Mesendoderm (in vitro differentiated cells): ENCODE data around the gene PREX1.
"Not testable (repeated sequence)": the region's sequence is repeated elsewhere in the genome, so short reads cannot be mapped to it uniquely, and the experiment has no call there.

Experiments
- DNase-seq: peaks from one replicate; pipeline ENCODE4 v3.0.0; 2013
- H2AK5ac ChIP-seq: 2 replicates; pipeline ENCODE4 v1.6.1; 2013; ENCODE audit warnings: low read length, inconsistent platforms
- H2BK120ac ChIP-seq: 2 replicates; pipeline ENCODE4 v1.6.1; 2013; ENCODE audit warnings: low read depth, mild to moderate bottlenecking, low read length, moderate library complexity, mixed read lengths
- H2BK15ac ChIP-seq: replicated peaks from 2 replicates; pipeline ENCODE4 v1.6.1; 2013; ENCODE audit warnings: low read depth, mild to moderate bottlenecking, moderate library complexity
- H2BK5ac ChIP-seq: 2 replicates; pipeline ENCODE4 v1.6.1; 2013; ENCODE audit warnings: low read length, inconsistent platforms
- H3K18ac ChIP-seq: 2 replicates; pipeline ENCODE4 v1.6.1; 2013; ENCODE audit warnings: mild to moderate bottlenecking, low read length, mixed read lengths
- H3K23ac ChIP-seq: one replicate; pipeline ENCODE4 v1.6.1; 2013; ENCODE audit warnings: low read length
- H3K27ac ChIP-seq: 2 replicates; pipeline ENCODE4 v1.5.1; 2013; ENCODE audit warnings: low read depth, mild to moderate bottlenecking, inconsistent platforms, low read length, moderate library complexity
- H3K27me3 ChIP-seq: 2 replicates; pipeline ENCODE4 v1.6.1; 2013; ENCODE audit warnings: low read length, control low read depth, mild to moderate bottlenecking, inconsistent platforms; ENCODE audit not compliant: insufficient read depth, poor library complexity
- H3K36me3 ChIP-seq: 2 replicates; pipeline ENCODE4 v1.6.1; 2013; ENCODE audit warnings: low read length, inconsistent platforms; ENCODE audit not compliant: control insufficient read depth, insufficient read depth
- H3K4ac ChIP-seq: one replicate; pipeline ENCODE4 v1.6.1; 2013; ENCODE audit warnings: low read depth, mild to moderate bottlenecking, low read length, moderate library complexity
- H3K4me1 ChIP-seq: 2 replicates; pipeline ENCODE4 v1.6.1; 2013; ENCODE audit warnings: low read depth, low read length, inconsistent platforms; ENCODE audit not compliant: control insufficient read depth
- H3K4me2 ChIP-seq: 2 replicates; pipeline ENCODE4 v1.6.1; 2013; ENCODE audit warnings: low read length
- H3K4me3 ChIP-seq: 2 replicates; pipeline ENCODE4 v1.5.1; 2013; ENCODE audit warnings: mild to moderate bottlenecking, low read length
- H3K56ac ChIP-seq: one replicate; pipeline ENCODE4 v1.6.1; 2013; ENCODE audit warnings: low read length
- H3K79me1 ChIP-seq: 2 replicates; pipeline ENCODE4 v1.6.1; 2013; ENCODE audit warnings: low read length, inconsistent platforms
- H3K79me2 ChIP-seq: 2 replicates; pipeline ENCODE4 v1.6.1; 2013; ENCODE audit warnings: mild to moderate bottlenecking, low read length; ENCODE audit not compliant: control insufficient read depth, insufficient read depth
- H3K9ac ChIP-seq: 2 replicates; pipeline ENCODE4 v1.6.1; 2013; ENCODE audit warnings: low read length, inconsistent platforms
- H4K5ac ChIP-seq: one replicate; pipeline ENCODE4 v1.6.1; 2013; ENCODE audit warnings: low read length
- H4K8ac ChIP-seq: one replicate; pipeline ENCODE4 v1.6.1; 2013; ENCODE audit warnings: low read depth, mild to moderate bottlenecking, control low read depth, low read length, moderate library complexity
- WGBS: extraction: QIAGEN DNeasy Blood & Tissue Kit; methylation state at CpG from one replicate; pipeline ENCODE4 v1.1.7; 2013; ENCODE audit warnings: low lambda C conversion rate, missing lambda C conversion rate; ENCODE audit not compliant: insufficient coverage; ENCODE audit errors: extremely low coverage; 5-methylcytosine and 5-hydroxymethylcytosine counted together

PREX1 gene

GRCh38 chr20:48761023-48761785 lies 66.6 kb downstream of the PREX1 start:
- H3K4me2 ChIP-seq, result no peak overlapping the region
- peaks cover 59% of the 10 kb centered on the region for H3K79me1 ChIP-seq
- no CpG with 5 or more reads among the region's 12 CpGs for WGBS
- peaks cover 40% of the 10 kb centered on the region for H3K79me2 ChIP-seq
- no peaks in the 10 kb centered on the region for H3K27me3 ChIP-seq
- no peak overlapping the region for H3K56ac ChIP-seq
- H2AK5ac ChIP-seq, result no peak overlapping the region
- no peak overlapping the region for H3K23ac ChIP-seq
- H4K5ac ChIP-seq, result no peak overlapping the region
- no peak overlapping the region for H2BK15ac ChIP-seq
- peaks cover 3% of the 10 kb centered on the region for H3K4me1 ChIP-seq
- H3K18ac ChIP-seq, result no peak overlapping the region
- no peak overlapping the region for H2BK120ac ChIP-seq
- H3K9ac ChIP-seq, result no peak overlapping the region
- no peak overlapping the region for H3K27ac ChIP-seq
- H4K8ac ChIP-seq, result no peak overlapping the region
- no peak overlapping the region for H3K4me3 ChIP-seq
- no peak for DNase-seq
- H3K36me3 ChIP-seq, result no peaks in the 10 kb centered on the region
- H3K4ac ChIP-seq, result no peak overlapping the region
- H2BK5ac ChIP-seq, result no peak overlapping the region

GRCh38 chr20:48760403-48760983 lies 67.3 kb downstream of the PREX1 start:
- Histone ChIP-seq H4K5ac (no peak overlapping the region), H3K79me2 (peaks cover 38% of the 10 kb centered on the region), H3K79me1 (peaks cover 57% of the 10 kb centered on the region), H3K4ac (no peak overlapping the region), H3K36me3 (no peaks in the 10 kb centered on the region), H3K23ac (no peak overlapping the region), H3K18ac (no peak overlapping the region), H3K27me3 (no peaks in the 10 kb centered on the region), H2BK5ac (no peak overlapping the region), H3K4me2 (no peak overlapping the region), H2AK5ac (no peak overlapping the region), H2BK15ac (no peak overlapping the region), H4K8ac (no peak overlapping the region), H3K9ac (no peak overlapping the region), H3K4me3 (no peak overlapping the region), H2BK120ac (no peak overlapping the region), H3K4me1 (peaks cover 3% of the 10 kb centered on the region), H3K27ac (no peak overlapping the region), H3K56ac (no peak overlapping the region)
- no CpG with 5 or more reads among the region's 8 CpGs for WGBS
- DNase-seq, result no peak

- no peak overlapping the region for H3K18ac ChIP-seq
- H3K23ac ChIP-seq, result no peak overlapping the region
- peaks cover 52% of the 10 kb centered on the region for H3K79me1 ChIP-seq
- H3K4me3 ChIP-seq, result no peak overlapping the region
- no peaks in the 10 kb centered on the region for H3K27me3 ChIP-seq
- H3K79me2 ChIP-seq, result peaks cover 38% of the 10 kb centered on the region
- H2AK5ac ChIP-seq, result no peak overlapping the region
- no peak overlapping the region for H3K9ac ChIP-seq
- no peak overlapping the region for H4K5ac ChIP-seq
- no peak for DNase-seq
- no CpG with 5 or more reads among the region's 7 CpGs for WGBS
- no peak overlapping the region for H4K8ac ChIP-seq
- H3K4ac ChIP-seq, result no peak overlapping the region
- no peak overlapping the region for H3K27ac ChIP-seq
- H3K4me2 ChIP-seq, result no peak overlapping the region
- H2BK5ac ChIP-seq, result no peak overlapping the region
- H3K56ac ChIP-seq, result no peak overlapping the region
- H2BK15ac ChIP-seq, result no peak overlapping the region
- H3K4me1 ChIP-seq, result peaks cover 3% of the 10 kb centered on the region
- H3K36me3 ChIP-seq, result no peaks in the 10 kb centered on the region
- H2BK120ac ChIP-seq, result no peak overlapping the region
Measured at GRCh38 chr20:48759631-48760245, 68.1 kb downstream of the PREX1 start.

- DNase-seq, result no peak
- H2AK5ac ChIP-seq, result no peak overlapping the region
- no peak overlapping the region for H2BK5ac ChIP-seq
- no peak overlapping the region for H3K18ac ChIP-seq
- no peak overlapping the region for H3K4me2 ChIP-seq
- no peak overlapping the region for H4K8ac ChIP-seq
- H3K4ac ChIP-seq, result no peak overlapping the region
- no peaks in the 10 kb centered on the region for H3K27me3 ChIP-seq
- H3K4me3 ChIP-seq, result no peak overlapping the region
- WGBS, result no CpG with 5 or more reads among the region's 16 CpGs
- no peak overlapping the region for H3K9ac ChIP-seq
- peaks cover 39% of the 10 kb centered on the region for H3K79me2 ChIP-seq
- H3K27ac ChIP-seq, result no peak overlapping the region
- H3K79me1 ChIP-seq, result peaks cover 54% of the 10 kb centered on the region
- no peak overlapping the region for H2BK15ac ChIP-seq
- H3K56ac ChIP-seq, result no peak overlapping the region
- H2BK120ac ChIP-seq, result no peak overlapping the region
- no peak overlapping the region for H4K5ac ChIP-seq
- H3K23ac ChIP-seq, result no peak overlapping the region
- H3K4me1 ChIP-seq, result no peaks in the 10 kb centered on the region
- no peaks in the 10 kb centered on the region for H3K36me3 ChIP-seq
Measured at GRCh38 chr20:48758206-48758820, 69.5 kb downstream of the PREX1 start.

- not testable (repeated sequence) for H3K9ac ChIP-seq, H3K4ac ChIP-seq, H2BK15ac ChIP-seq, H3K18ac ChIP-seq, H3K56ac ChIP-seq, H3K4me2 ChIP-seq, H3K4me3 ChIP-seq, H3K36me3 ChIP-seq, H3K27ac ChIP-seq, H2BK5ac ChIP-seq, H3K23ac ChIP-seq, DNase-seq, H4K8ac ChIP-seq, H3K4me1 ChIP-seq, H3K27me3 ChIP-seq, H4K5ac ChIP-seq, H2BK120ac ChIP-seq, H2AK5ac ChIP-seq
- no CpG with 5 or more reads among the region's 6 CpGs for WGBS
- Histone ChIP-seq H3K79me2 (peaks cover 38% of the 10 kb centered on the region), H3K79me1 (peaks cover 55% of the 10 kb centered on the region)
Measured at GRCh38 chr20:48756774-48757173, 71.0 kb downstream of the PREX1 start.
